ENCODE data around the gene CDK14. TPM values are rescaled to one million over a fixed set of nuclear protein-coding genes. Genes with fewer than 3 reads are reported as not detected.

The CDK14 gene
- total RNA-seq, 2 donors from 2014 or later: 10.8 to 14.6 TPM

DNA sequence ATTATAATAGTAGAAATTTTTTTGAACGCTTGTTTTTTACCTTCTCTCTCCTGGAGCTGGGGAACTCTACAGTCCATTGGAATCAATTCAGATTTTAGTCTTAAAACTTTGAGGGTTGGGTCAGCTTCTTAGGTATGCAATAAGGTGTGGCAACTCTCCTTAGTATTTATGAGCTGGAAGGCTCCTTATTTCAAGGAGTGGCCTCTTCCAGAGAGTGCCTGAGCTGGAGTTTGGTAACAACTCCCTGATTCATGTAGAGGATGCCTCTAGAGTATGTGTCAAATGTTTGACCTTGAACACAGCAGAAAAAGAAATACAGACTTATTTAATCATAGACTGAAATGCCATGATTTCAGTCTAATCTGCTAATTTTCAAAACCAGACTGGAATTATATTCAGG lies 11.1 kb downstream of the CDK14 start:
- no peaks in the 10 kb centered on the region for H3K4me1 ChIP-seq (ENCODE audit: control insufficient read depth in 1 of 2, low read depth in 2 of 2)
- ATAC-seq (ENCODE audit: insufficient number of reproducible peaks, low FRiP score, low read depth) (no peak), DNase-seq (ENCODE audit: low spot score) (no peak)
- H3K4me3 ChIP-seq: no peak overlapping the region
- no peaks in the 10 kb centered on the region for H3K36me3 ChIP-seq
- TF ChIP-seq, protein P1, sequence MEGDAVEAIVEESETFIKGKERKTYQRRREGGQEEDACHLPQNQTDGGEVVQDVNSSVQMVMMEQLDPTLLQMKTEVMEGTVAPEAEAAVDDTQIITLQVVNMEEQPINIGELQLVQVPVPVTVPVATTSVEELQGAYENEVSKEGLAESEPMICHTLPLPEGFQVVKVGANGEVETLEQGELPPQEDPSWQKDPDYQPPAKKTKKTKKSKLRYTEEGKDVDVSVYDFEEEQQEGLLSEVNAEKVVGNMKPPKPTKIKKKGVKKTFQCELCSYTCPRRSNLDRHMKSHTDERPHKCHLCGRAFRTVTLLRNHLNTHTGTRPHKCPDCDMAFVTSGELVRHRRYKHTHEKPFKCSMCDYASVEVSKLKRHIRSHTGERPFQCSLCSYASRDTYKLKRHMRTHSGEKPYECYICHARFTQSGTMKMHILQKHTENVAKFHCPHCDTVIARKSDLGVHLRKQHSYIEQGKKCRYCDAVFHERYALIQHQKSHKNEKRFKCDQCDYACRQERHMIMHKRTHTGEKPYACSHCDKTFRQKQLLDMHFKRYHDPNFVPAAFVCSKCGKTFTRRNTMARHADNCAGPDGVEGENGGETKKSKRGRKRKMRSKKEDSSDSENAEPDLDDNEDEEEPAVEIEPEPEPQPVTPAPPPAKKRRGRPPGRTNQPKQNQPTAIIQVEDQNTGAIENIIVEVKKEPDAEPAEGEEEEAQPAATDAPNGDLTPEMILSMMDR (IDR thresholded peaks at IDR 0.05): no peak
- no peaks in the 10 kb centered on the region for H3K9me3 ChIP-seq
- no peak overlapping the region for H3K27ac ChIP-seq
- no peaks in the 10 kb centered on the region for H3K27me3 ChIP-seq (replicated peaks; ENCODE audit: insufficient read depth)

DNA sequence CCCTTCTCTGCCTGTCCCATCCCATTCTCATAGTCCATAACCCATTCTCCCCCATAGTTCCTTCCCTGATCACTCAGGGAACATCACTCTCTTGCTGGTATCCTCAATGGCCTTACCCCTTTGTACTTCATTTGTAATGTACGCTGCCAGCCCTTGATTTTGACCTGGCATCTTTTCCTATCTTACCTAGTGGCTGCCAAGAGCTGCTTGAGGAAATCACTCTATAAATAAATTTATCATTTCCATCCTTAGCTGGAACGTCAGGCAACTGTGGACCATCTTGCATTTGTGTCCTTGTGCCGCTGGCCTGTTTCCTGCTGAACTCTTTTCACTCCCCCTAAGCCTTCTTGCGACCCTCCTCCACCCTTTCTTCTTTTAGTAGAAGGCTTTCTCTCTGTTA lies 14.0 kb downstream of the CDK14 start:
- TF ChIP-seq, protein P1 (IDR thresholded peaks at IDR 0.05): no peak
- H3K27ac ChIP-seq: no peak overlapping the region
- ATAC-seq (ENCODE audit: insufficient number of reproducible peaks, low FRiP score, low read depth): no peak
- H3K36me3 ChIP-seq: no peaks in the 10 kb centered on the region
- no peaks in the 10 kb centered on the region for H3K4me1 ChIP-seq (ENCODE audit: control insufficient read depth in 1 of 2, low read depth in 2 of 2)
- no peak overlapping the region for H3K4me3 ChIP-seq
- no peaks in the 10 kb centered on the region for H3K27me3 ChIP-seq (replicated peaks; ENCODE audit: insufficient read depth)
- no peaks in the 10 kb centered on the region for H3K9me3 ChIP-seq
- no peak for DNase-seq (ENCODE audit: low spot score)

DNA sequence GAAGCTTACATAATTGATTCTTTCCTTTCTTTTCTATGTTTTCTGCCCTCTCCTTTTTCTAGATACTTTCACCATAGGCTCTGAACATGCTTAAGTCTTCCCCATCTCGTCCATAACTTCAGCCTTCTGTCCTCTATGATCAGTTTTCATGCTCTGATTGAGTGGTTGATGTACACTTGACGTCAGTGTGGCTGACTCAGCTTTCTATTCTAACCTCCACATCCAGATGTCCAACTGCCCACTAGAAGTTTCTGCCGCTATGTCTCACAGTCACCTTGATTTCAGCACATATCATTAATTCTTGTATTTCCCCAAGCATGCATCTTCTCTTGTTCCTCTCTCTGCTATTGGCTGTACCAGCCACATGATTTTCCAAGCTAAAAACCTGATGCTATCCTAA lies 15.0 kb downstream of the CDK14 start:
- H3K27me3 ChIP-seq (replicated peaks; ENCODE audit: insufficient read depth): no peaks in the 10 kb centered on the region
- no peaks in the 10 kb centered on the region for H3K36me3 ChIP-seq
- TF ChIP-seq, protein P1 (IDR thresholded peaks at IDR 0.05): no peak
- DNase-seq (ENCODE audit: low spot score) (no peak), ATAC-seq (ENCODE audit: insufficient number of reproducible peaks, low FRiP score, low read depth) (no peak)
- H3K4me1 ChIP-seq (ENCODE audit: control insufficient read depth in 1 of 2, low read depth in 2 of 2): no peaks in the 10 kb centered on the region
- no peaks in the 10 kb centered on the region for H3K9me3 ChIP-seq
- H3K4me3 ChIP-seq: no peak overlapping the region
- no peak overlapping the region for H3K27ac ChIP-seq

DNA sequence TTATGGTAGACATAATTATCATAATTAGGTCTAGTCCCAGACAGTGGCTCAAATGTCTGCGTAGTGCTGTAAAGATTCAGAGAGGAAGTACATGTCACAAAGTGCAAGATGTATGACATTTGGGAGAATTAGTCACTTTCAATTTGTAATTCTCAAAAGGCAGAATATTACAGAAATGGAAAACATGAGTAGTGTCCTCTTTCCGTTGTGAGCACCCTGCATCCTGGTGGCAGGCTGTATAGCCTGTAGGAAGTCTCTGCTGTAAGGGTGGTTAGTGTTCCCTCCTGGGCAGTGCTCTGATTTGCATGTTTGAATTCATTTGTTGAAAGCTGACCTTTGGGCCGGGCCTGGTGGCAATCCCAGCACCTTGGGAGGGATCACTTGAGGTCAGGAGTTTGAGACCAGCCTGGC lies 17.0 kb downstream of the CDK14 start:
- Histone ChIP-seq H3K36me3 (no peaks in the 10 kb centered on the region), H3K4me3 (no peak overlapping the region), H3K27me3 (replicated peaks; ENCODE audit: insufficient read depth) (no peaks in the 10 kb centered on the region), H3K27ac (no peak overlapping the region), H3K4me1 (ENCODE audit: control insufficient read depth in 1 of 2, low read depth in 2 of 2) (no peaks in the 10 kb centered on the region), H3K9me3 (no peaks in the 10 kb centered on the region)
- TF ChIP-seq, protein P1 (IDR thresholded peaks at IDR 0.05): no peak
- DNase-seq (ENCODE audit: low spot score) (no peak), ATAC-seq (ENCODE audit: insufficient number of reproducible peaks, low FRiP score, low read depth) (no peak)

DNA sequence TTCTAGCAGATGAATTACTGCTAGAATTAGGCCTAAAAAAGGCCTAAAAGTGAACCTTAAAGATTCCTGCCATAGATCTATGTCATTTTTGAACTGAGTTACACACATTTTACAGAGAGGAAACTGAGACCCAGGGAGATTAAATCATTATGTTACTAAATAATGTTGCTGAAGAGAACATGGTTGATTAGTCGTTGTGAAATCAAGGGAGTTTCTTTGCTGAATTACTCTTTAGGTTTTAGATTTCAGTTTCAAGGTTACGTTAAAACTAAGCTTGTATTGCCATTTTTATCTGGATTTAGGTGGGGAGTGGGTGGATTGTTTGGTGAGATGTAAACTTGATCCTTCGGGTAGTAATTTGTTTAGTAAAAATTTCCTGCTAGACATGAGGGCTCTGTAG lies 21.3 kb downstream of the CDK14 start:
- no peak for DNase-seq (ENCODE audit: low spot score)
- H3K4me3 ChIP-seq: no peak overlapping the region
- TF ChIP-seq, protein P1 (IDR thresholded peaks at IDR 0.05): no peak

More for the DNA sequence above, 21.3 kb downstream of the CDK14 start:
- ATAC-seq (ENCODE audit: insufficient number of reproducible peaks, low FRiP score, low read depth): no peak
- H3K36me3 ChIP-seq: no peaks in the 10 kb centered on the region
- H3K4me1 ChIP-seq (ENCODE audit: control insufficient read depth in 1 of 2, low read depth in 2 of 2): no peaks in the 10 kb centered on the region
- H3K9me3 ChIP-seq: no peaks in the 10 kb centered on the region
- H3K27ac ChIP-seq: no peak overlapping the region
- H3K27me3 ChIP-seq (replicated peaks; ENCODE audit: insufficient read depth): no peaks in the 10 kb centered on the region

Measured in thoracic aorta (tissue), 2 donors.